ENCODE data around the gene GRIN3A.
"Not testable (repeated sequence)": the region's sequence is repeated elsewhere in the genome, so short reads cannot be mapped to it uniquely, and the experiment has no call there.

GRIN3A gene

DNA sequence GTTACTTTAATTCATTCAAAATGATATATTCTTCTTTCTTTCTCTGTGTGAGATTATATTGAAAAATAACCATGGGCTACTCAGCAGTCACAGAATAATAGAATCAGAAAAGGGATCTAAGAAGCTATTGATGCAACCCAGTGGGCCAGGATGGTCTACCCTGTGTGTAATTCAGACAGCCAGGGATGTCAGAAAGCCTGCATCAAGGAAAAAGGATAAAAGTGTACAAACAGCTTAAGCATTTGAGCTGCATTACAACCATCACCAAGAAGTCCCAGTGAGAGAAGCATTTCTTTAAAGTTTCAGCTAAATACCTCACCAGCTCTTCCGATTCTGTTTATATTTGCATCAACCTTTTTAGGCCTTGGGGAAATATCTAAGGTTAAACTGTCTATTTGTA, 105.8 kb downstream of the GRIN3A start:
- no peak for DNase-seq (ENCODE audit: low read depth)

DNA sequence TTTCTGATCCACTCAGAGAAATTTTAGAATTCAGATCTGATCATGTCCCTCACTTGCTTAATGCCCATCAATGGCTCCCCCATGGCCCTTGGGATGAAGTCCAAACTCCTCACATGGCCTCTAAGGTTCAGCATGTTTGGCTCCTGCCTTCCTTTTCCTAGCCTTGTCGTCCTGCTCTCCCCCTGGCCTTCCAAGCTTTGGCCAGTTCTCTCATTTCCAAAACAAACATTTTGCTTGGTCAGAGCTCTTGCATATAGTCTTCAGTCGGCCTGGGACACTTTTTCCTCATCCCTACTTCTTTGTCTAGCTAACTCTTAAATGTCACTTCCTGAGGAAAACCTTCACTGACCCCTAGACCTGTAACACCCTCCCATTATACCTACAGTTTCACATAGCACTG, 106.6 kb downstream of the GRIN3A start:
- no peak for DNase-seq (ENCODE audit: low read depth)

DNA sequence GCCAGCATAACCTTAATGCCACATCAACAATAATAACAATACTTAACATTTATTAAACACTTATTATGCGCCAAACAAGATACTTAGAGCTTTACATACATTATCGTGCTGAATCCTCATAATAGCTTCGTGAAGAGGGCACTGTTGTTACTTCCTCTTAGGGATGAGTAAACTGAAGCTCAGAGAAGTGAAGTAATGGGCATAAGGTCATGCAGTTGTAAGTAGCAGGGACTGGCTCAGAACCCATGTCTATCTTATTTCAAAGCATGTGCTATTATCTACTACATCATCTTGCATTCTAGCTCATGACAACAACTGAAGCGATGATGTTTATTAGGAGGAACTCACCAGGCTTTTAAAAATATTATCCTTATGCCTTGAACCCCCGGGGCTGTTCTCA, 108.8 kb downstream of the GRIN3A start:
- no peak for DNase-seq (ENCODE audit: low read depth)

DNA sequence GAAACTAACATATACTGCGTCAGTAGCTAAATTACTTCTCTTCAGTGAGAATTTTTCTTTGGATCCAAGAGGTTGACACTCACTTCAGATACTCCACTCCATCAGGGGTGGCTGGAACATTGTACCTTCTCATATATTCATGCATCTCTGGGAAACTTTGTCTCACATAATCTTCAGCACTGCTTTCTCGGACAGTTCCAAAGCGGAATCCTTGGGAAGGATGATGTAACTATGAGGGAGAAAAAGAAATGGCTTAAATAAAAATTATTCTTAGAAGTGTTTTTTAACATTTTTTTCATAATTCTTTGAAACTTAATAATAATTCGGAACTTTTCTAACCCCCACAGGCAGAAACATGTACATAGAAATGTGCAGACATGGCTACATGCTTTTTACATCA, 110.3 kb downstream of the GRIN3A start:
- no peak for DNase-seq (ENCODE audit: low read depth)

DNA sequence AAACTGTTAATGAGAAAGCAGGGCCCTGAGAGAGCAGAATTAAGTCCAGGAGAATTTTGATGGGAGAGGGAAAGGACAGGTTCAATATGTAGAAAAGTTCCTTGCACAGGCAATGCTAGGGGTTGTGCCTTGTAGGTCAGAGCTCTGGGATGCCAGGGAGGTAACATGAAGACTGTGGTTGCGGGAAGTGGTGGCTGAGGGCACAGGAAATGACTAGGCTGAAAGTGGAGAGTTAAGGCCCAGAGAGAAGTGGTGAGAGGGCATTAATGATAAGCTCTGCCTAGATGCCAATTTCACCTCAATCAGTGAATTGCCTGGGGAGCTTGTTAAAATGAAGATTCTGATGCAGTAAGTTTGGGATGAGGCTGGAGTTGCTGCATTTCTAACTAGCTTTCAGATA, 112.2 kb downstream of the GRIN3A start:
- no peak for DNase-seq (ENCODE audit: low read depth)

DNA sequence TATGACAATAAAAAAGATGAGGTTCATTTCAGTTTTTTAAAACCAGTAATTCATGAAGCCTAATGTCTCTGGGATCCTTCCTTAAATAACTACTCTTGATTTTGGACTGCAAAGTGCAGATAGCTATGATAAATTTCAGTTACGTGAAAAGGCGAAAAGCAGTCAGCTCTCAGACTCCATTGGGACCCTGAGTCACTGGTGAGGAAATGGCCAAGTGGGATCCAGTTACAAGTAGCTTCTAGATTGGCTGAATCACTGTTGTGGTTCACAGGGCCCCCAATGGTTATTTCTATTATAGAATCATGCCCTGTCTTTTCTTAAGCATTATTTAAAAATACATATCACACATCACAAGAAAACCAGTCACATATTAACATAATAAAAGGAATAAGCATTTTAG, 112.6 kb downstream of the GRIN3A start:
- DNase-seq (ENCODE audit: low read depth) = no peak

DNA sequence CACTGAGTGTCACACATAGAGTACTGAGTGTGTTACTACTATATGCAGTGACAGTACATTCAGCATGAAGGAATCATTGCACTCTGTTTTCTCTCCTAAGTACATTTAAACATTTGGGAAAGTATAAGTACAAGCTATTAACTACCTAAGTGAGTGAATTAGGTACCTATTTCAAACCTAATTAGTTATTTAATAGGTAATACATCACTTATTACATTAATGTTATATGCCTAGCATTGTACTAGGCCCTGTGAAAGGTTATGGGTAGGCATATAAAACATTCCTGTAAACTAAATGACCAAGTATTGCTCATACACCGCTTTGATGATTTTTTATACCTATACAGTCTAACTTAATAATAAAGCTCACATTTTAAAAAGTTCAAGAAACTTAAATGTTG, 118.0 kb downstream of the GRIN3A start:
- DNase-seq (ENCODE audit: low read depth) = no peak

DNA sequence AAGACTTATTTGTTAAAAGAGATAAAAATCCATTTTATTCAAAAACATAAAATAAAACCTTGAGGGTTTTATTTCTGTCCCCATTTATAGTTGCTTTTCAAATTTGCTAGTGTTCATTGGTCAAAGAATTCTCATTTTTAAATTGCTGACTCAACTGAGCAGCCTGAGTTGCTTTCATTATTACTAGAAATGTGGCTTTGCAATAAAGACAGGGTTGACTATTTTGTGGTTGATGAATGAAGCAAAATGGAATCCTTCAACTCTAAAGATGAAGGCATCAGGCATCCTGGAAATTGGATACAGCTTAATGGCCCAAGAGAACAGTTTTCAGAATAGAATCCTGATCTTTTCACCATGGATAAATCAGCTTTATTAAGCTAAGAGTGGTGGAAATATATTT, 119.7 kb downstream of the GRIN3A start:
- DNase-seq (ENCODE audit: low read depth) = no peak

DNA sequence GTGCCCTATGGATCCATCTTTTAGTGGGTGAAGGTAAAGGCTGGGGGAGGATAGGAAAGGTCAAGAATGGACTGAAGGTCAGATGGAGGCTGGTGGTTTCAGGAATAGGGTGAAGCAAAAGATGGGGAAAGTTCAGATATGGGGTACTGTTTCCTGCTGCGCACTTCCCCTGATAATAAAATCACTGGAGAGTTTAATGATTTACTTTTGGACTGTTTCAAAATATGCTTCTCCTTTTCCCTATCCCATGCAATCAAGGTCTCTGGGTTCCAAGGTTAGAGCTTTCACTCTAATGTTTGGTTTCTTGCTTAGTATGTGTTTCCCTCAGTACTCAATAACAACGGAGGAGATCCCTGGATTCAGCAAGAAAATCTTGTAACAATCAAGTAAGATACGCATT, 132.9 kb downstream of the GRIN3A start:
- no peak for DNase-seq (ENCODE audit: low read depth)

DNA sequence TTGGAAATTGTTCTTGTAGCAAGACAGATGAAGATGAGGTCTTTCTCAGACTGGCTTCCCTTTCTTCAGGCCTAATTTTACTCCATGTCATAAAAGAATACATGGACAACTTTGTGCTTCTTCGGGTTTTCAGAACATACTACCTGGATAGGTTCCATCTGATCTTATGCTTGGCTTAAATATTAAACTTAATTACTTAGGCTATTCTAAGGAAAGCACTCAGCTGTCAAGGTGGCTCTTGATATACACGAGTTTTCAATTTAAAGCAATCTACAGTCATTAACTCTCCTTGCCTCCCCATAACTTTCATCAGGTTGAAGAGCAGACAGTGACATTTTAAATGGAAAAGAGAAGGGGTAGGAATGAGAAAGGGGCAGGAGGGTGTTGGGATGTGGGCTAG, 134.2 kb downstream of the GRIN3A start:
- DNase-seq (ENCODE audit: low read depth) = no peak

DNA sequence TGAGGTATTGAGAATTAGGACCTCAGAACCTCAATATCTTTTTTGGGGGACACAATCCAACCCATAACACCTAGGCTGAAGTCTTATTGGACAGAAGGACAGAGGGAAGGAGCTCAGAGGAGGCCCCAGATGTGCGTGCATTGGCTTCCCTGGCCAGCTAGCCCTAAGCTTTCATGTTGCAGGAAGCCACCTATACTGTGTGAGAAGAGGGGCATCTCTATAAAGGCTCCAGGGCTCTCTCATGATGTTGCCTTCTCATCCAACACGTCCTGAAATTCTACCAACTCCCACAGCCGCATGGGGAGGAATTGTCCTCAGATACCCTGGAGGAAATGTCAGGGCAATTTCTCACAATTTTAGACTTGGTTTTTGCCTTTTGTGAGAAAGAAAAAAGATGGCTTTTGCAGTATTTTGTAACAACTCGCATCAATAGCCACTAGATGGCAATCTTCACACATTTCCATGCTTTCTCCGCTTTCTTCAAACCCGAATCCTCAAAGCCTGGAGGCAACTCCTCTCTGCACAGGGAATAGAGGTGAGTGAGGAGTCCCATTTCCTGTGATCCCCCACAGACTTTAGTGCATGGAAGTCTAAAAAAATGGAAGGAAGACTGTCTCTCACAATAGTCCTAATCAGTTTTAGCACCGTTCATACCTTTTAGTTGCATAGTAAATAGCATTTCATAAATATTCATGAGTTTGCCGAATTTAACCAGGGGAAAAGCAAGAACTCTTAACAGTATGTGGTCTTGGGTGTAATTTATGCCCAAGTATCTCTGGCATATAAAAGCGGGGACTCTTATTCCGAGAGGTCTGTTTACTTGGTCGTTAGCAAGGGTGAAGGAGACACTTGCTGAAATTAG, 136.3 kb downstream of the GRIN3A start:
- DNase-seq (ENCODE audit: low read depth) = no peak

DNA sequence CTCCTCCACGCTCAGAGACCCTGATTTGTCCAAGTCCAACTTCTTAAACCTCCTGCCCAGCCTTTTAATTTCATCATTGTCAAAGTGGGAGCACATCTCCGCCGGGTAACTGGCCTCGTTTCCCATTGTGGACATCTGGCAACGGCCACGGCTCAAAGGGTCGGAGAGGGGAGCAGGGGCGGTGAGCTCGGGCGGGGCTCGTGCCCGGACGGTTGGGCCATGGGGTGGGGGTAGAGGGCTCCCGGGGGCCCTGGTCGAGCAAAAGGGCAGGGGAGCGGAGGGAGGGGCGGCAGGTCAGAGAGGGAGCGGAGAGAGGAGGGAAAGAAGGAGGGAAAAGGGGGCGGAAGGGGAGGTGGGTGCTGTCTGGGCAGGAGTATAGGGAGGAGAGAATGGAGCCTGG, 143.7 kb downstream of the GRIN3A start, which contains the start of gene PPP3R2:
Gene PPP3R2 (minus strand): TSS at position 174 of the 400 bp plus-strand sequence. CDS start 48 bp downstream, at position 126.
- DNase-seq (ENCODE audit: low read depth) = no peak

DNA sequence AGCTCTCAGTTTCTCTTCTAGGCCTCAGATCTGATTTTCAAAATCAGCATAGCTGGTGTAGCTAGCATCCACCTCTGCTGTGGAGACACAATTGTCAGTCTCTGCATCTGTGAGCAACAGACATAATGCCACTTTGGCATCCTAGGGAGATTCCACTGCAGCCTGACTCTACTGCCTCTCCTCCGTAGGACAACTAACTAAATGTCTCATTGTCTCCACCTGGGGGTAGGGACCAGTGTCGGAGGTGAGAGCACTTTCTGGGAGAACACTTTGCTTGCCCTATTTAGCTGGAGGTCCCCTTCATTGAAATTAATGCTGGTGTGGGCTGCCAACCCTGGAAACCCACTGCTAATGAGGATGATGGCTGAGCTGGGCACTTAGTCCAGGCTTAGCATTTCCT, 145.1 kb downstream of the GRIN3A start:
- no peak for DNase-seq (ENCODE audit: low read depth)

DNA sequence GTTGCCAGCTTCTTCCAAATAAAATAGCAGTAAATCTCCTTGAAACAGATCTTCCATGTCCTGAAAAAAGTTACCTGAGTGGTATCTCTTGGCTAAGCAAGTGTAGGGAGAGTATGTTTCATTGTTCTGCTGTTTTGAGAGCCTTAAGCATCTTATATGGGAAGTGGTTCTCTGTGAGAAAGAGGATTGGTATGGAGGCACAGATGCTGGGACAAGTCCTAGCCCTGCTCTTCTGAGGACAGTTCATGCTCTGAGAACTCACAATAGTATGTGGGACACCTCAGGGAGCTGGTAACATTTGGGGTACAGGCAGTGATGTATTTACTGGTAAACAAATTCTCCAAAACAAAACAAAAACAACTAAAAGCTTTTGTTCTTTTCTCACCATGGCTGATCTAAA, 145.7 kb downstream of the GRIN3A start:
- DNase-seq (ENCODE audit: low read depth) = no peak

DNA sequence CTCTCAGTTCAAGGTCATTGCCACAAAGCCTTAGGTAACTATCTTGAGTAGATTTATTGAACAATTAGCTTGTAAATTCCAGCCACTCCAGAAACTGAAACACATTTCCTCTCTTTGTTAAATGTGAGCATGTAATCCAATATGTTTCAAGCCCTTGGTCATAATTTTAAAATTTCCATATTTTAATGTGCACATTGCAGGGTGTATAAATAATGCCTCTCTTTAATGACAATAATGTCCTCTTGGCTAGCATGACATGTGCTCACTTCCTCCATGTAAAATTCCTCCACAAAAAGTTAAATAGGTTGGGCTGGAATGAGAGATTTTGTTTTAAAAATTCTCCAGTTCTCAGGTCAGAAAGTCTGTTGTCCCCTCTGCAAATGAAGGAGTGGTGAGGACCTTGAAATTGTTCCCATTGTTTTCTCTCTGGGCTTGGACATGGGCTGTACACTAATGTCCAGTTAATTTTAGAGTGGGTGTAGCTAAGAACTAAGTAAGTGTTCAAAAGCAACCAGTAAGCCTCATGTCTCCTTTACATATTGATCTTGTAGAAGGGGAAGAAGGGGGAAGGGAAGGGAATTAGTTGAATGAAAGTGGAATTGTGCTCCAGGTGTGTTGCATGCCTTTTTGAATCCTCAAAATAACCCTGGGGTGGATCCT, 146.5 kb downstream of the GRIN3A start:
- DNase-seq (ENCODE audit: low read depth) = no peak

DNA sequence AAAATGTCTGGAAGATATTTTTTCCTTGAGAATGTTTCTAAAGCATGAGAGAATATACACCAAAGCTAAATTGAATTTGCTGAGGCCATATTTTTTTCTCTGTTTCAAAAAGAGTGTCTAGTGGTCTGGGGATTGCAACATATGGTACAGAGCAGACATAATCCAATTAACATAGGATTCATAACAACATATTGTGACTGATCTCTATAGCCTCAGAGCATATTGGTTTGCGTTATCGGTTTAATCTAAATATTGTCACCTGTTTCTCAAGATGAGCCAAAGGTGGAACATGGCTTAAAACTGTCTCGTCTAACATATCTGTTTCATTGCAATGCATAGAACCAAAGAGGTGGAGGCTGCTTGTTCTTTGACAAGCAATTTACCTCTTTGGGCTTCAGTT, 147.5 kb downstream of the GRIN3A start:
- DNase-seq (ENCODE audit: low read depth) = no peak

DNA sequence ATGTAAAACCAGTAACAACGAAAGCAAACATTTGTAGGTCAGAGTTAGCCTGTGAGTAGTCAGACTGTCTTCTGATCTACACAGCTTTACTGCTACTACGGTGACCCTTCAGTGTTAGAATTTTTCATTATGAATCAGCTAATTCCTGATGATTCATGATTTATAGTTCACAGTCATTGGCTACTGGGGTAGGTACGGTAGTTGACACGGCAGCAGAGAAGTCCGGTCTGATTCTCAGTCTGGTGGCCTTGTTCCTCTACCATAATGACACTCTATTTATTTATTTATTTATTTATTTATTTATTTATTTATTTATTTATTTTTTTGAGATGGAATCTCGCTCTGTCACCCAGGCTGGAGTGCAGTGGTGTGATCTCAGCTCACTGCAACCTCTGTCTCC, 148.4 kb downstream of the GRIN3A start:
- DNase-seq (ENCODE audit: low read depth) = not testable (repeated sequence)

DNA sequence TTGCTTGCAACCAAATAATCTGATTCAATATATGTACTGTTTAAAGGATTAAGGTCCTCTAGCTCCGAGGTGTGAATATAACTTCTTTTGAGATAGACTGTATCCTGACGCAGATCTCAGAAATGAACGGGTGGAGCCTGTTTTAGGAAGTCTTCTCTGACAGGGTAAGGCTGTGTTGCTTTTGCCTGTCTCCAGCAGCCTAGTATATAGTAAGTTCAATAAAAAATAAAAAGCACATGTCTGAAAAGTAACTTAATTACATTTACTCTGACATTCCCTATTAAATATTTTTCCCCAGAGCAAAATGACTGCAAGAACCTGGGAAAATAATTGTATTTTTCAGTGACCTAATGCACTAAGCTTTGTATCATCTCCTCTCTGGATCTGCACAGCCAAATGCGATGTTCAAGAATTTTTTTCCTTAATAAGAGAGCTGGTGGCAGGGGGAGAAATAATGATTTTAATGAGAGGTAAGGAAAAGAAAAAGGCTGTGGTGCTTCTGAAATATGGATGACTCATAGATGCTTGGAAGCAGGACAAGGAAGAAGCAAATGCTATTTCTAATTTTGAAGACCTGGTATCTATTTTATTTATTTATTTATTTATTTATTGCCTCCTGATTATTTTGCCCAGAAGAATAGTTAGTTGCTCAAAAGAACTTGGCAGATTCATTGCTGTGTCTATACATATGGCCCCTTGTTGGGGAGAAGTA, 151.0 kb downstream of the GRIN3A start:
- DNase-seq (ENCODE audit: low read depth) = no peak

DNA sequence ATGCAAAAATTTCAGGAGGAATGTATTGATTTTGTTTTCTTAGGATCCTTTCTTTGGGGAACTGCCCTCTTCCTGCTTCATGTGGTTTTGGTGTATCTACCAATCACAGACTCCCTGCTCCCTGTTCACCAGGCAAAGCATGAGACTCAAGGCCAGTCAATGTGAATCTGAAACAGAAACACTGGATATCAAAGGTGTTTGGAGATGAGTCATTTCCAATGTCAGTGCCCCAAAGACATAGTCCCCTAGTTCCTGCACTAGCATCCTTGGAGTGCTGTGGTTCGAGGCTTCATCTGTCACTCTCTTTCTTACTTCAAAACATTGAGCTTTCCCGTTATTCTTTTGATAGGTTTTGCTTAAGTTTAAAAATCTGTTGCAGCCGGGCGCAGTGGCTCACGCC, 151.8 kb downstream of the GRIN3A start:
- no peak for DNase-seq (ENCODE audit: low read depth)

DNA sequence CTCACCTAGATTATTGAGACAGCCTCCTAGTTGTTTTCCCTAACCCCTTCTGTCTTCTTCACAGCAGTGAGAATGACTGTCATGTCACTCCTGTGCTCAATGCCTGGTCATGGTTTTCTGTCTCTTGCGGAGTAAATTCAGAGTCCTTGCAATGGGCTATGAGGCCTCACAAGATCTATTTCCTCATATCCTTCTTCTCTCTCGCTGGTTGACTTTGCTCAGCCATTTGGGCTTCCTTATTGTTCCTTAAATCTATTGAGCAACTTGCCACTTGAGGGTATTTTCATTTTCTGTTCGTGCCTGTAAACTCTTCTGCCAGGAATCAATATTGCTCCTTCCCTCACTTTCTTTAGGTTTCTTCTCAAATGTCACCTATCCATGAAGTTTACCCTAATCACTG, 152.7 kb downstream of the GRIN3A start:
- no peak for DNase-seq (ENCODE audit: low read depth)

DNA sequence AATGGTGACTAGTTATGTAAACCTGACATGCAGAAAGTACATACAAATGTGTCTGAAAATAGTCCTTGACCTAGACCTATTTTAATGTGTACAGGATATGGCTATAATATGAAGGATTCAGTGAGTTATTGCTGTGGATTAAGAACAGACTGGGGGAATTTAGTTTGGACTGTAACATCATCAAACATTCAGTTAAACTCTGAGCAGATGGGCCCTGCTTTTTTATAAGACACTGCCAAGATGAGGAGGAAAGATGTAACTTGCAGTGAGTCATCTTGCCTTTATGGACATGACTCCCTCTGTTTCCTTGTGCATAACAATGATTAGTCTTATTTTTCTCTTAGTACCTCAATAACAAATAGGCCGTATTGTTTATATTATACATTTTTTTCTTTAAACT, 155.9 kb downstream of the GRIN3A start:
- no peak for DNase-seq (ENCODE audit: low read depth)

DNA sequence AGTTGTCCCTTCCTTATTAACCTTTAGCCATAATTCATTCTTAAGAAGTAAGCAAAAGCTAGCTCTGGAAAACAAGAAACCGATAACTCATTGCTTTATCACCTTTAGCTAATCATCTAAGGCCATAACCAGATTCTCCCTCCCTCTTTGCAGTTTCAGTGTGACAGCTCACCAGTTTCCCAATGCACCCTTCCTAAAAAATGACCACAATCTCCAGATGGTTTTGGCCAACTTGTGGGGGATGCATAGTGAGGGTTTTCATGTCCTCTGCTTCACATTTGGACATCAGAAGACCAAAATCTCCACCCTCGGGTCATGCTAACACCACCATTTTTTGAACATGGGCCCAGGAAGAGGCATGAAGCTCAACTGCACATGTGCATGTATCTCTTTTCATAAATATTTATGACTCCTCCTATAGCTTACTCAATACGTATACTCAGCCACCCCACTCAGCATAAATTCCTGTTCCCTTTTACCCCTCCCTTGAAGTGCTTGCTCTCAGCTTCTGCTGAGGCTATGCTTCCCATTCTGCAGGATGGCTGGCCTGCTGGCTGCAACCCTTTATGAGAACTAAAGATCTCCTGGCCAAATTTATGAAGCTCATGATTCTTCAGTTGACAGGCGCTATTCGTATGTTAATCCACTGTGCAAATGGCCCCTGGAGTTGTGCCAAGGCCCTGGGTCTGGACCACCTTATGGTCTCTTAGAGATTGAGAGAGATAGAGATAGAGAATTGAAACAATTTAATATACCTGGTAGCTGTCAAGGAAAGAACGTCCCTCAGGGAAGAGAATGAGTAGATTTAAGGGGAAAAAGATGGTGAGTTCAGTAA, 158.5 kb downstream of the GRIN3A start:
- no peak for DNase-seq (ENCODE audit: low read depth)
